AG09319 (cell line): ENCODE results near the gene MAP3K20.

Experiments
- DNase-seq: peaks from one replicate; pipeline ENCODE4 v3.0.0-alpha.2; 2010; ENCODE audit warnings: low read depth; ENCODE audit errors: extremely low read depth
- CTCF ChIP-seq: IDR thresholded peaks from 2 replicates; pipeline ENCODE4 v1.5.1; 2011; ENCODE audit warnings: low read depth, mild to moderate bottlenecking, inconsistent platforms, low read length, moderate library complexity

MAP3K20 gene

GRCh38 chr2:173288561-173288960 is 212.9 kb downstream of the MAP3K20 start:
- no peak for TF ChIP-seq CTCF
- no peak for DNase-seq

- DNase-seq: no peak
- TF ChIP-seq CTCF: no peak
These were observed 214.4 kb downstream of the MAP3K20 start for GRCh38 chr2:173290046-173290445.

GRCh38 chr2:173290518-173290917 is 214.9 kb downstream of the MAP3K20 start:
- TF ChIP-seq CTCF: no peak
- no peak for DNase-seq

GRCh38 chr2:173291412-173291811 is 215.8 kb downstream of the MAP3K20 start:
- no peak for DNase-seq
- TF ChIP-seq CTCF: no peak

GRCh38 chr2:173296235-173296634 is 220.6 kb downstream of the MAP3K20 start:
- no peak for DNase-seq
- TF ChIP-seq CTCF: no peak

- no peak for DNase-seq
These were observed 223.0 kb downstream of the MAP3K20 start for GRCh38 chr2:173298536-173299097.

GRCh38 chr2:173299764-173300163 is 224.1 kb downstream of the MAP3K20 start:
- no peak for DNase-seq
- no peak for TF ChIP-seq CTCF

More at GRCh38 chr2:173298536-173299097, 223.0 kb downstream of the MAP3K20 start:
- TF ChIP-seq CTCF: no peak
